Neuronal stem cell (in vitro differentiated cells): ENCODE results near the gene FSCN2. TPM values are rescaled to one million over a fixed set of nuclear protein-coding genes. Genes with fewer than 3 reads are reported as not detected.
A peak's percentile ranks its signal among the peaks of the same experiment; 100 is the strongest.

Experiments
- DNase-seq: peaks from one replicate; pipeline ENCODE4 v3.0.0-alpha.2; 2013; ENCODE audit warnings: low spot score
- H2AFZ ChIP-seq: one replicate; pipeline ENCODE4 v1.6.1; 2013; ENCODE audit warnings: mild to moderate bottlenecking, low read length, inconsistent platforms
- H2AK5ac ChIP-seq: 2 replicates; pipeline ENCODE4 v1.6.1; 2013; ENCODE audit warnings: low read depth, mild to moderate bottlenecking, inconsistent platforms, low read length, moderate library complexity, mixed read lengths
- H2BK120ac ChIP-seq: 2 replicates; pipeline ENCODE4 v1.6.1; 2013; ENCODE audit warnings: low read depth, mild to moderate bottlenecking, inconsistent platforms, low read length, moderate library complexity, mixed read lengths
- H2BK12ac ChIP-seq: one replicate; pipeline ENCODE4 v1.6.1; 2013; ENCODE audit warnings: low read length, inconsistent platforms
- H2BK15ac ChIP-seq: 2 replicates; pipeline ENCODE4 v1.6.1; 2013; ENCODE audit warnings: mild to moderate bottlenecking, low read length, inconsistent platforms, mixed read lengths
- H2BK5ac ChIP-seq: one replicate; pipeline ENCODE4 v1.6.1; 2013; ENCODE audit warnings: inconsistent platforms, mild to moderate bottlenecking, low read length, moderate library complexity
- H3K14ac ChIP-seq: one replicate; pipeline ENCODE4 v1.6.1; 2013; ENCODE audit warnings: low read length, inconsistent platforms
- H3K18ac ChIP-seq: 2 replicates; pipeline ENCODE4 v1.6.1; 2013; ENCODE audit warnings: low read length, inconsistent platforms
- H3K23ac ChIP-seq: 2 replicates; pipeline ENCODE4 v1.6.1; 2013; ENCODE audit warnings: low read depth, mild to moderate bottlenecking, mixed read lengths, low read length, inconsistent platforms; ENCODE audit not compliant: poor library complexity
- H3K27ac ChIP-seq: replicated peaks from 3 replicates; pipeline ENCODE4 v1.5.1; 2013; ENCODE audit warnings: low read length, inconsistent platforms
- H3K27me3 ChIP-seq, 3 experiments: 2 replicates each; pipeline ENCODE4 v1.6.1; 2013; ENCODE audit warnings: low read length in 3 of 3, mild to moderate bottlenecking in 2 of 3, inconsistent platforms in 1 of 3, low read depth in 1 of 3, mixed read lengths in 1 of 3, moderate library complexity in 1 of 3; ENCODE audit not compliant: control insufficient read depth in 3 of 3, insufficient read depth in 3 of 3
- H3K36me3 ChIP-seq, 2 donors: replicated peaks in 1 of 2; 2 replicates each; pipeline ENCODE4 v1.6.1; 2013; ENCODE audit warnings: low read length in 2 of 2; ENCODE audit not compliant: control insufficient read depth in 2 of 2, insufficient read depth in 2 of 2
- H3K4ac ChIP-seq: 2 replicates; pipeline ENCODE4 v1.6.1; 2013; ENCODE audit warnings: inconsistent platforms, mild to moderate bottlenecking, low read length, moderate library complexity
- H3K4me1 ChIP-seq, 2 donors: 1 replicate in 1 of 2; 2 replicates in 1 of 2; pipeline ENCODE4 v1.6.1; 2013; ENCODE audit warnings: low read length in 2 of 2, low read depth in 1 of 2; ENCODE audit not compliant: control insufficient read depth in 2 of 2, insufficient read depth in 1 of 2
- H3K4me2 ChIP-seq: one replicate; pipeline ENCODE4 v1.6.1; 2013; ENCODE audit warnings: mild to moderate bottlenecking, low read length, inconsistent platforms; ENCODE audit not compliant: insufficient read depth, poor library complexity, severe bottlenecking
- H3K4me3 ChIP-seq, 2 donors: 2 replicates each; pipeline ENCODE4 v1.5.1; 2013; ENCODE audit warnings: low read length in 2 of 2, mild to moderate bottlenecking in 2 of 2, inconsistent platforms in 1 of 2, moderate library complexity in 1 of 2
- H3K79me1 ChIP-seq: one replicate; pipeline ENCODE4 v1.6.1; 2013; ENCODE audit warnings: low read depth, mild to moderate bottlenecking, inconsistent platforms, low read length, moderate library complexity
- H3K9ac ChIP-seq: one replicate; pipeline ENCODE4 v1.6.1; 2013; ENCODE audit warnings: mild to moderate bottlenecking, low read depth, low read length, inconsistent platforms; ENCODE audit not compliant: poor library complexity
- H3K9me3 ChIP-seq, 2 donors: replicated peaks in 1 of 2; 2 replicates each; pipeline versions ENCODE3 to v1.6.1; 2013; ENCODE audit warnings: low read length in 2 of 2, mild to moderate bottlenecking in 2 of 2, inconsistent platforms in 1 of 2, low read depth in 1 of 2, mixed read lengths in 1 of 2, moderate library complexity in 1 of 2; ENCODE audit not compliant: control insufficient read depth in 2 of 2, insufficient read depth in 1 of 2
- H4K8ac ChIP-seq: one replicate; pipeline ENCODE4 v1.6.1; 2013; ENCODE audit warnings: low read depth, mild to moderate bottlenecking, inconsistent platforms, low read length, moderate library complexity
- H4K91ac ChIP-seq: one replicate; pipeline ENCODE4 v1.6.1; 2013; ENCODE audit warnings: low read length, low read depth, mild to moderate bottlenecking, inconsistent platforms; ENCODE audit not compliant: poor library complexity
- WGBS, 2 donors: extraction: QIAGEN DNeasy Blood & Tissue Kit; methylation state at CpG; one replicate each; pipeline ENCODE4 v1.1.7; 2013; ENCODE audit warnings: missing lambda C conversion rate in 2 of 2, mixed read lengths in 1 of 2; ENCODE audit not compliant: insufficient read length in 2 of 2, insufficient replicate concordance in 1 of 2; ENCODE audit errors: extremely low coverage in 2 of 2; 5-methylcytosine and 5-hydroxymethylcytosine counted together
- polyA plus RNA-seq, 2 experiments: library from polyadenylated mRNA; stranded (reverse); fragments of 200-250 nt; gene quantifications; one replicate each; pipeline ENCODE4 v1.2.3, GENCODE V29; 2013

Gene FSCN2
- 0.20 TPM for polyA plus RNA-seq (2013, experiment 1 of 2)
- 0.25 TPM for polyA plus RNA-seq (2013, experiment 2 of 2)

GRCh38 chr17:81527591-81528383 is at the start of gene FSCN2:
FSCN2 (plus strand) TSS chr17:81528377; CDS start chr17:81528532, 155 bp downstream.
- DNase-seq, result no peak
- H3K36me3 ChIP-seq, result no peaks in the 10 kb centered on the region
- H3K9ac ChIP-seq, result peak within 1 kb of the TSS; percentile 60
- H3K4me3 ChIP-seq, result no peak within 1 kb of the TSS
- H3K27ac ChIP-seq, result no peak within 1 kb of the TSS
- whole genome bisulfite sequencing, 2 donors, result no CpG with 5 or more reads among the region's 42 CpGs
- peak within 1 kb of the TSS; percentile 56 for H4K91ac ChIP-seq
- peak within 1 kb of the TSS; percentile 43 for H4K8ac ChIP-seq
- H2BK120ac ChIP-seq, result peak within 1 kb of the TSS; percentile 81
- peak within 1 kb of the TSS; percentile 58 for H2BK12ac ChIP-seq
- peak within 1 kb of the TSS; percentile 97 for H3K14ac ChIP-seq
- H2AK5ac ChIP-seq, result peak within 1 kb of the TSS; percentile 97
- peaks cover 0 to 15% (median 6%) of the 10 kb centered on the region in 3 experiments for H3K27me3 ChIP-seq
- H3K4ac ChIP-seq, result peak within 1 kb of the TSS; percentile 37
- H3K79me1 ChIP-seq, result peaks cover 7% of the 10 kb centered on the region
- H3K18ac ChIP-seq, result peak within 1 kb of the TSS; percentile 80
- H3K9me3 ChIP-seq, result peaks cover 0 to 6% of the 10 kb centered on the region in 2 donors
- peaks cover 10 to 23% of the 10 kb centered on the region in 2 donors for H3K4me1 ChIP-seq
- H3K23ac ChIP-seq, result peak within 1 kb of the TSS; percentile 91
- H2BK15ac ChIP-seq, result peak within 1 kb of the TSS; percentile 71
- H2BK5ac ChIP-seq, result peak within 1 kb of the TSS; percentile 60
- H2AFZ ChIP-seq, result peak within 1 kb of the TSS; percentile 60
- H3K4me2 ChIP-seq, result no peak within 1 kb of the TSS

- Histone ChIP-seq H3K9ac (no peak overlapping the region), H3K27me3 (peaks cover 0 to 26% (median 0%) of the 10 kb centered on the region in 3 experiments), H3K4me3 (no peak overlapping the region), H2BK5ac (peak overlapping the region; percentile 1), H2AK5ac (peak overlapping the region; percentile 5), H3K23ac (peak overlapping the region; percentile 0), H2BK15ac (peak overlapping the region; percentile 77), H2BK12ac (no peak overlapping the region), H4K8ac (no peak overlapping the region), H3K18ac (peak overlapping the region; percentile 36), H3K9me3 (peaks cover 0 to 4% of the 10 kb centered on the region in 2 donors), H3K14ac (no peak overlapping the region), H3K4me1 (peaks cover 16 to 73% of the 10 kb centered on the region in 2 donors), H3K79me1 (no peaks in the 10 kb centered on the region), H2AFZ (no peak overlapping the region), H3K36me3 (no peaks in the 10 kb centered on the region), H4K91ac (no peak overlapping the region), H3K4me2 (no peak overlapping the region), H3K4ac (no peak overlapping the region), H3K27ac (no peak overlapping the region), H2BK120ac (no peak overlapping the region)
- DNase-seq, result no peak
- no CpG with 5 or more reads among the region's 20 CpGs for WGBS, 2 donors
Observed at GRCh38 chr17:81479175-81480071, 48.8 kb upstream of the FSCN2 start.

GRCh38 chr17:81480140-81481072 is 47.8 kb upstream of the FSCN2 start:
- H3K27me3 ChIP-seq, result peaks cover 0 to 26% (median 0%) of the 10 kb centered on the region in 3 experiments
- peak overlapping the region; percentile 34 for H3K23ac ChIP-seq
- peak overlapping the region; percentile 55 for H3K4me2 ChIP-seq
- peak overlapping the region; percentile 55 for H4K8ac ChIP-seq
- H3K4me1 ChIP-seq, result peaks cover 18 to 72% of the 10 kb centered on the region in 2 donors
- DNase-seq, result no peak
- H3K79me1 ChIP-seq, result no peaks in the 10 kb centered on the region
- H3K36me3 ChIP-seq, result no peaks in the 10 kb centered on the region
- peak overlapping the region in 1 of 2 donors; percentile 42 for H3K4me3 ChIP-seq
- H2BK12ac ChIP-seq, result peak overlapping the region; percentile 88
- H2BK120ac ChIP-seq, result no peak overlapping the region
- H3K9me3 ChIP-seq, result peaks cover 0 to 4% of the 10 kb centered on the region in 2 donors
- H3K18ac ChIP-seq, result no peak overlapping the region
- H2AK5ac ChIP-seq, result peak overlapping the region; percentile 5
- H3K9ac ChIP-seq, result no peak overlapping the region
- no CpG with 5 or more reads among the region's 21 CpGs for WGBS, 2 donors
- no peak overlapping the region for H3K4ac ChIP-seq
- H3K27ac ChIP-seq, result no peak overlapping the region
- peak overlapping the region; percentile 56 for H4K91ac ChIP-seq
- peak overlapping the region; percentile 80 for H2AFZ ChIP-seq
- H2BK5ac ChIP-seq, result peak overlapping the region; percentile 1
- peak overlapping the region; percentile 77 for H2BK15ac ChIP-seq
- no peak overlapping the region for H3K14ac ChIP-seq
